Thymus (tissue), 11 donors: ENCODE results near the gene MPP2. TPM values are rescaled to one million over a fixed set of nuclear protein-coding genes. Genes with fewer than 3 reads are reported as not detected.
"Not testable (repeated sequence)": the region's sequence is repeated elsewhere in the genome, so short reads cannot be mapped to it uniquely, and the experiment has no call there.

Experiments
- DNase-seq, 9 donors: peaks; one replicate each; pipeline ENCODE4 v3.0.0-alpha.2; 2013; ENCODE audit warnings: low spot score in 9 of 9, low read depth in 6 of 9, missing footprints in 1 of 9
- H3K27ac ChIP-seq, 2 donors: one replicate each; pipeline ENCODE4 v1.5.1; 2013; ENCODE audit warnings: control low read depth in 1 of 2, low read depth in 1 of 2, low read length in 1 of 2, mild to moderate bottlenecking in 1 of 2, moderate library complexity in 1 of 2
- H3K27me3 ChIP-seq, 2 donors: one replicate each; pipeline ENCODE4 v1.5.1; 2013; ENCODE audit warnings: low read length in 1 of 2; ENCODE audit not compliant: control insufficient read depth in 2 of 2, insufficient read depth in 1 of 2
- H3K36me3 ChIP-seq, 2 donors: one replicate each; pipeline ENCODE4 v1.5.1; 2013; ENCODE audit warnings: low read length in 1 of 2, mild to moderate bottlenecking in 1 of 2, moderate library complexity in 1 of 2; ENCODE audit not compliant: control insufficient read depth in 2 of 2, insufficient read depth in 2 of 2
- H3K4me1 ChIP-seq, 2 donors: one replicate each; pipeline ENCODE4 v1.5.1; 2013; ENCODE audit warnings: low read length in 2 of 2; ENCODE audit not compliant: control insufficient read depth in 2 of 2, insufficient read depth in 2 of 2
- H3K4me3 ChIP-seq, 2 donors: one replicate each; pipeline ENCODE4 v1.5.1; 2013; ENCODE audit warnings: low read length in 2 of 2, control low read depth in 1 of 2, mild to moderate bottlenecking in 1 of 2
- H3K9me3 ChIP-seq, 2 donors: one replicate each; pipeline ENCODE4 v1.5.1; 2013; ENCODE audit warnings: low read length in 1 of 2, mild to moderate bottlenecking in 1 of 2; ENCODE audit not compliant: control insufficient read depth in 2 of 2, insufficient read depth in 1 of 2
- WGBS: extraction: QIAGEN DNeasy Blood & Tissue Kit; methylation state at CpG from one replicate; pipeline ENCODE4 v1.1.7; 2013; 5-methylcytosine and 5-hydroxymethylcytosine counted together
- polyA plus RNA-seq: library from polyadenylated mRNA; stranded (reverse); fragments of 200-250 nt; gene quantifications from one replicate; pipeline ENCODE4 v1.2.3, GENCODE V29; 2013
- total RNA-seq: library from RNA; stranded (reverse); fragments of 120-200 nt; gene quantifications from one replicate; pipeline ENCODE4 v1.2.4, GENCODE V29; 2013
- donor health status: healthy.

Gene MPP2
- total and polyA plus RNA-seq, 2 donors: 0.52 to 0.87 TPM

GRCh38 chr17:43935204-43935925 lies 28.0 kb upstream of the MPP2 start:
- H3K27me3 ChIP-seq: peaks cover 15 to 58% of the 10 kb centered on the region in 2 donors
- no peak for DNase-seq
- H3K4me1 ChIP-seq: peaks cover 0 to 4% of the 10 kb centered on the region in 2 donors
- H3K27ac ChIP-seq: no peak overlapping the region
- H3K4me3 ChIP-seq: no peak overlapping the region
- no peaks in the 10 kb centered on the region for H3K9me3 ChIP-seq
- no peaks in the 10 kb centered on the region for H3K36me3 ChIP-seq
- WGBS: 82% methylated on average over 5 of the region's 5 CpGs

- Histone ChIP-seq H3K27ac (no peak overlapping the region), H3K4me1 (peaks cover 0 to 2% of the 10 kb centered on the region in 2 donors), H3K9me3 (no peaks in the 10 kb centered on the region), H3K27me3 (peaks cover 11 to 54% of the 10 kb centered on the region in 2 donors), H3K4me3 (no peak overlapping the region), H3K36me3 (no peaks in the 10 kb centered on the region)
- DNase-seq: no peak
- 97% methylated on average over 4 of the region's 4 CpGs for WGBS
Observed at GRCh38 chr17:43932923-43933322, 25.6 kb upstream of the MPP2 start.

DNA sequence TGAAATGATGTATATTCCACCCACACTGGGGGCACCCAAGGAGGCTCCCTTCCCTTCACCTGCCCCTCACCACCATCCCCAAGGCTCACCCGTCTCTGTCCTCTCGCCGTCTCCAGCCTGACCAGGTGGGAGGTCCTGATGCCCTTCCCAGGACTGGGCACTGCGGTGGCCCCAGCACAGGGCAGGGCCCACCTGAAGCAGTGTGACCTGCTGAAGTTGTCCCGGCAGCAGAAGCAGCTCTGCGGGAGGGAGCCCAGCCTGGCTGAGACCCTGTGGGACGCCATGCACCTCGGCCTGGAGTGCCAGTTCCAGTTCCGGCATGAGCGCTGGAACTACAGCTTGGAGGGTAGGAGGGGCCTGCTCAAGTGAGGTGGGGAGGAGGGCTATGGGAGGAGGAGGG lies 25.0 kb upstream of the MPP2 start:
- 96% methylated on average over 10 of the region's 10 CpGs for WGBS
- Histone ChIP-seq H3K4me3 (no peak overlapping the region), H3K36me3 (no peaks in the 10 kb centered on the region), H3K27me3 (peaks cover 8 to 54% of the 10 kb centered on the region in 2 donors), H3K27ac (no peak overlapping the region), H3K9me3 (no peaks in the 10 kb centered on the region), H3K4me1 (no peaks in the 10 kb centered on the region)
- DNase-seq: no peak

GRCh38 chr17:43931062-43931571 lies 23.8 kb upstream of the MPP2 start:
- Histone ChIP-seq H3K4me1 (no peaks in the 10 kb centered on the region), H3K36me3 (no peaks in the 10 kb centered on the region), H3K27me3 (peaks cover 7 to 57% of the 10 kb centered on the region in 2 donors), H3K27ac (no peak overlapping the region), H3K9me3 (no peaks in the 10 kb centered on the region), H3K4me3 (no peak overlapping the region)
- DNase-seq: no peak
- WGBS: 94% methylated on average over 5 of the region's 5 CpGs

DNA sequence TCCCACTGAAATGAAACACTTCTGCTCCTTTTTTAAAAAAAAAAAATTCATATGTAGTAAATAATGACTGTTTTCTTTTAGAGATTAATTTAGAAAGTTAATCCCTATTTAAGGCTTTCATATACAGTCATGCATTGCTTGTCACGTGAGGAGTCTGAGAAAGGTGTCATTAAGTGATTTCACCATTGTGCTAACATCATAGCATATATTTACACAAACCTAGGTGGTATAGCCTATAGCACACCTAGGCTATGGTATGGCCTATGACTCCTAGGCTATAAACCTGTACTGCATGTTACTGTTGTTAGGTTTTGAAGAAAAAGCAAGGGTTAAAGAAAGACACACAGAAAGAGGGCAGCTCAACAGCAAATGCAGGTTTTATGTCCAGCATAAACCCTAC lies 21.3 kb upstream of the MPP2 start:
- 89% methylated on average over 1 of the region's 1 CpG for WGBS
- Histone ChIP-seq H3K9me3 (no peaks in the 10 kb centered on the region), H3K27me3 (peaks cover 7 to 66% of the 10 kb centered on the region in 2 donors), H3K4me3 (no peak overlapping the region), H3K36me3 (no peaks in the 10 kb centered on the region), H3K4me1 (no peaks in the 10 kb centered on the region), H3K27ac (no peak overlapping the region)
- no peak for DNase-seq

DNA sequence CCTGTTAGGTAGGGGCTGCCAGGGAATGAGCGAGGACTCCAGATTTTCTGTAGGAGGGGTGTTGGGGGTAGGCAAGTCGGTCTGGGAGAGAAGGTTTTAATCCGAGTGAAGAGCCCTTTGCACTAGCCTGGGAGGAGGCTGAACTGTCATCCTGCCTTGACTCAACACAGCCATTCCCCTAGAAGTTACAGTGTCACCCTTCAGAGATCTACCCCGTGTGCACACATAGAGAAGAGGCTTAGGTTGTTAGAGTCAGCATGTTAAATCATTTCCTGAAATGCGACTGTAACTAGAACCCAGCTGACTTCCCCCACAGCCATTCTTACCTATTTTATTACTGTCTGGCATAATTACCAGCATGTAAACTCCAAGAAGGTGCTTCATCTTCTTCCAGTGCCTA lies 20.6 kb upstream of the MPP2 start:
- 12% methylated on average over 5 of the region's 5 CpGs for WGBS
- not testable (repeated sequence) for H3K4me1 ChIP-seq, H3K4me3 ChIP-seq, H3K9me3 ChIP-seq, H3K36me3 ChIP-seq, DNase-seq, H3K27ac ChIP-seq
- H3K27me3 ChIP-seq: peaks cover 7 to 66% of the 10 kb centered on the region in 2 donors

- H3K27ac ChIP-seq: no peak overlapping the region
- no peaks in the 10 kb centered on the region for H3K36me3 ChIP-seq
- H3K4me3 ChIP-seq: peak overlapping the region in 1 of 2 donors; percentile 4
- H3K27me3 ChIP-seq: peaks cover 7 to 66% of the 10 kb centered on the region in 2 donors
- no peaks in the 10 kb centered on the region for H3K4me1 ChIP-seq
- WGBS: 9% methylated on average over 42 of the region's 42 CpGs
- DNase-seq: no peak
- H3K9me3 ChIP-seq: no peaks in the 10 kb centered on the region
Observed at GRCh38 chr17:43927060-43927864, 19.9 kb upstream of the MPP2 start.

DNA sequence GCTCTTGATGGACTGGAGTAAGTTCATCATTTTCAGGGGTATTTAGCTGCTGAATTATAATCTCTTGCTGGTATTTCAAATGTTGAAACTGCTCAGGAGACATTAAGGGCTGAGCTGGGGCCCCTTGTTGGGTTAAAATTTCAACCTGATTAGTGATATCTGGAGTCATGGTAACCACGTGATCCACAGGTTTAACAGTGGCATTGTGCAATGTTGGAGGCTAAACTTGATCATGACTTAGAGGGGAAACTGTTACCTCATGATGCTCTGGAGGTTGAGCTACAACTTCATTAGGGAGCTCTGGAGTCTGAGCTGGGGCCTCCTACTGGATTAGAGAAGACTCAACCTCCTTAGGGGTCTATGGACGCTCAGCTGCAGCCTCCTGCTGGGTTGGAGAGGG lies 17.2 kb upstream of the MPP2 start:
- no peak for DNase-seq
- Histone ChIP-seq H3K4me1 (no peaks in the 10 kb centered on the region), H3K36me3 (no peaks in the 10 kb centered on the region), H3K27ac (no peak overlapping the region), H3K27me3 (peaks cover 5 to 58% of the 10 kb centered on the region in 2 donors), H3K9me3 (no peaks in the 10 kb centered on the region), H3K4me3 (no peak overlapping the region)
- WGBS: 91% methylated on average over 2 of the region's 2 CpGs

DNA sequence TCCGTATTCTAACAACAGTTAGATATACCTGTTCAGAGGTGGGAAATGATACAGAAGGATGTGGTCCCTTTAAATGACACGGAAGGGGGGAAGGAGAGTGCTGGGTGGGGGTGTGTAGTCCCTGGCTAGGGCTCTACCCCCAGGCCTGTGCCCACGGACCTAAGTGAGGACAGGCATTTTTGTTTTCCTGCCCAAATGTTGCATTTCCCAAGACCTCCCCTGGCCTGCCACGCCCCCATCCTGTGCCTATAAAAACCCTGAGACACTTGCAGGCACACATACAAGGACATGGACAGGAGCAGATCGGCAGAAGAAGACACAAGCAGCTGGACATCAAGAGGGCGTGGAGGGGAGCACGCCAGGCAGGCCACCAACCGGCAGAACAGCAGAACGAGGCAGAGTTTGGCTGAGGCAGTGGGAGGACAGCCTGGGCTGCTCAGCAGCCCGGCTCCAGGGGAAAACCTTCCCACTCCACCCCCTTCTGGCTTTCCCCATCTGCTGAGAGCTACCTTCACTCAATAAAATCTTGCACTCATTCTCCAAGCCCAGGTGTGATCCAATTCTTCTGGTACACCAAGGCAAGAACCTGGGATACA lies 13.3 kb upstream of the MPP2 start:
- Histone ChIP-seq H3K36me3 (no peaks in the 10 kb centered on the region), H3K4me1 (peaks cover 0 to 4% of the 10 kb centered on the region in 2 donors), H3K4me3 (no peak overlapping the region), H3K27ac (no peak overlapping the region), H3K9me3 (no peaks in the 10 kb centered on the region), H3K27me3 (peaks cover 0 to 44% of the 10 kb centered on the region in 2 donors)
- WGBS: 92% methylated on average over 10 of the region's 10 CpGs
- DNase-seq: no peak
